ENCODE measurements around the gene HDAC10.

- TF ChIP-seq IRF4 (IDR thresholded peaks at IDR 0.05; ENCODE audit: low read depth, low read length) (no peak), USF1 (IDR thresholded peaks at IDR 0.05; ENCODE audit: borderline replicate concordance, extremely low read length, insufficient read depth, low read depth, low read length) (no peak), CTCF (IDR thresholded peaks at IDR 0.05 in 2 of 3, conservative IDR thresholded peaks at IDR 0.05 in 1 of 3; ENCODE audit: control insufficient read depth in 2 of 3, extremely low read depth in 1 of 3, insufficient read depth in 1 of 3, low read depth in 3 of 3, low read length in 3 of 3) (no peak), TCF7 (IDR thresholded peaks at IDR 0.05; ENCODE audit: borderline replicate concordance) (no peak), REST (IDR thresholded peaks at IDR 0.05; ENCODE audit: low read depth, low read length) (no peak), ZBED1 (IDR thresholded peaks at IDR 0.05; ENCODE audit: borderline replicate concordance) (no peak)
Measured at GRCh38 chr22:50281384-50281760, 30.3 kb upstream of the HDAC10 start.

Measured in GM12878 (cell line).